Neural progenitor cell (in vitro differentiated cells): ENCODE data around the gene MPPED2.

Source experiments
- EZH2 ChIP-seq: fragments of 200-600 bp; sonication (generic); IDR thresholded peaks from 2 replicates; pipeline ENCODE4 v1.6.1; 2017; ENCODE audit warnings: antibody characterized with exemption, mild to moderate bottlenecking, moderate library complexity
- EZH2phosphoT487 ChIP-seq: fragments of 200-600 bp; sonication (generic); IDR thresholded peaks from 2 replicates; pipeline ENCODE4 v1.6.1; 2017; ENCODE audit warnings: antibody characterized with exemption
- TF ChIP-seq, protein P1 (sequence below): fragments of 200-600 bp; sonication (generic); IDR thresholded peaks from 2 replicates; pipeline ENCODE4 v1.5.1; 2017; ENCODE audit warnings: antibody characterized with exemption, mild to moderate bottlenecking

DNA sequence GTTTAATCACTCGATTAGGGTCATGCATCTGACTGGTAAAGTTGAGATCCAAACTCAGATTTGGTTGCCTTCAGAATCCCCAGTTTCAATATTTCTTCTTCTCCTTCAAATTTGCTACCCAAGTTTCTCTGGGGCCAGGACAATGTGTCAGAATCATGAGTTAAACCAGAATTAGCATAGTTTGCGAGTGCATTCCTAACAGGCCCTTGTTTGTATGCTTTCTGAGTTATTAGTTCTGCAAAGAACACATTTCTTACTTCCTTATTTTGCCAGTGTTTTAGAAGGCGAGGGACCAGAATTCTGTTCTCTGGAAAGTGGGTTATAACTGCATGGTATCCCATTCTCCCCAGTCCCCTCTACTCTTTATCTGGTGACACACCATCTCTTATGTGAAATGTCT is 151.3 kb downstream of the MPPED2 start:
- TF ChIP-seq, protein P1, sequence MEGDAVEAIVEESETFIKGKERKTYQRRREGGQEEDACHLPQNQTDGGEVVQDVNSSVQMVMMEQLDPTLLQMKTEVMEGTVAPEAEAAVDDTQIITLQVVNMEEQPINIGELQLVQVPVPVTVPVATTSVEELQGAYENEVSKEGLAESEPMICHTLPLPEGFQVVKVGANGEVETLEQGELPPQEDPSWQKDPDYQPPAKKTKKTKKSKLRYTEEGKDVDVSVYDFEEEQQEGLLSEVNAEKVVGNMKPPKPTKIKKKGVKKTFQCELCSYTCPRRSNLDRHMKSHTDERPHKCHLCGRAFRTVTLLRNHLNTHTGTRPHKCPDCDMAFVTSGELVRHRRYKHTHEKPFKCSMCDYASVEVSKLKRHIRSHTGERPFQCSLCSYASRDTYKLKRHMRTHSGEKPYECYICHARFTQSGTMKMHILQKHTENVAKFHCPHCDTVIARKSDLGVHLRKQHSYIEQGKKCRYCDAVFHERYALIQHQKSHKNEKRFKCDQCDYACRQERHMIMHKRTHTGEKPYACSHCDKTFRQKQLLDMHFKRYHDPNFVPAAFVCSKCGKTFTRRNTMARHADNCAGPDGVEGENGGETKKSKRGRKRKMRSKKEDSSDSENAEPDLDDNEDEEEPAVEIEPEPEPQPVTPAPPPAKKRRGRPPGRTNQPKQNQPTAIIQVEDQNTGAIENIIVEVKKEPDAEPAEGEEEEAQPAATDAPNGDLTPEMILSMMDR: no peak
- no peak for TF ChIP-seq EZH2phosphoT487
- TF ChIP-seq EZH2: no peak
